HepG2 (cell line): ENCODE results near the gene JPH2. TPM values are rescaled to one million over a fixed set of nuclear protein-coding genes. Genes with fewer than 3 reads are reported as not detected.

Experiments
- ATAC-seq: fragments of 200-7000 bp; cut with Tn5 transposase; 3 replicates; pipeline ENCODE4 v1.9.1; 2020; ENCODE audit warnings: mild to moderate bottlenecking, moderate library complexity
- BruUV-seq: library from RNA; stranded (reverse); fragments of 400-500 nt; replicated peaks from 2 replicates; lab custom pipeline; 2021; lab: Mats Ljungman, UMichigan
- CTCF ChIA-PET: fragments of 300-600 bp; formaldehyde crosslinking; extraction: SDS; loops from one replicate; lab custom pipeline; 2021; ENCODE audit warnings: low total read pairs, inconsistent platforms, low intra/inter-chr PET ratio; lab: Yijun Ruan, JAX
- POLR2A ChIA-PET: fragments of 350-600 bp; sonication (Branson Sonifier 250); formaldehyde crosslinking; loops from one replicate; lab custom pipeline; 2020; ENCODE audit warnings: antibody characterized with exemption, inconsistent platforms; lab: Yijun Ruan, JAX
- DNase-seq: peaks from one replicate; pipeline ENCODE4 v3.0.0-alpha.2; 2015; ENCODE audit warnings: low spot score
- FAIRE-seq: peaks from 3 replicates; lab custom pipeline; 2011; peaks lifted over from hg19 to GRCh38; lab: Jason Lieb, UNC
- H2AFZ ChIP-seq: one replicate; pipeline ENCODE4 v1.6.1; 2011; ENCODE audit warnings: low read length, inconsistent platforms
- H3K27ac ChIP-seq: fragments of 300-600 bp; 3 replicates; pipeline ENCODE4 v1.8.0; 2011; ENCODE audit warnings: mixed run types, mild to moderate bottlenecking, mixed read lengths, low read length, inconsistent platforms; ENCODE audit not compliant: insufficient read depth; ENCODE audit errors: extremely low read length
- H3K27me3 ChIP-seq, 2 experiments: fragments of 200-600 bp in 1 of 2; 2 replicates in 1 of 2; 3 replicates in 1 of 2; pipeline versions ENCODE4 v1.6.0 to v1.8.0; 2011; ENCODE audit warnings: low read length in 2 of 2, mild to moderate bottlenecking in 2 of 2, moderate library complexity in 2 of 2, inconsistent platforms in 1 of 2; ENCODE audit not compliant: insufficient read depth in 2 of 2, control insufficient read depth in 1 of 2
- H3K36me3 ChIP-seq, 2 experiments: fragments of 200-600 bp in 1 of 2; replicated peaks in 1 of 2; 2 replicates in 1 of 2; 3 replicates in 1 of 2; pipeline versions ENCODE4 v1.5.1 to v1.8.0; 2011; ENCODE audit warnings: low read length in 2 of 2, inconsistent platforms in 1 of 2; ENCODE audit not compliant: insufficient read depth in 2 of 2, control insufficient read depth in 1 of 2
- H3K4me1 ChIP-seq: 2 replicates; pipeline ENCODE4 v1.5.1; 2012; ENCODE audit warnings: low read length, inconsistent platforms; ENCODE audit not compliant: insufficient read depth
- H3K4me2 ChIP-seq: 2 replicates; pipeline ENCODE4 v1.6.0; 2011; ENCODE audit warnings: low read depth, low read length, inconsistent platforms
- H3K4me3 ChIP-seq, 3 experiments: fragments of 200-600 bp in 1 of 3; sonication (generic), shearing (Covaris generic) in 1 of 3; replicated peaks in 1 of 3; 2 replicates each; pipeline ENCODE4 v1.5.1; 2011 to 2016; ENCODE audit warnings: low read length in 3 of 3, inconsistent platforms in 2 of 3, low read depth in 2 of 3, mild to moderate bottlenecking in 2 of 3, control low read depth in 1 of 3, mixed read lengths in 1 of 3; ENCODE audit not compliant: insufficient read depth in 1 of 3
- H3K79me2 ChIP-seq: one replicate; pipeline ENCODE4 v1.6.1; 2011; ENCODE audit warnings: low read length, inconsistent platforms; ENCODE audit not compliant: insufficient read depth
- H3K9ac ChIP-seq: 2 replicates; pipeline ENCODE4 v1.6.0; 2011; ENCODE audit warnings: mild to moderate bottlenecking, low read depth, low read length, inconsistent platforms; ENCODE audit not compliant: insufficient read depth
- H3K9me3 ChIP-seq: 2 replicates; pipeline ENCODE4 v1.5.1; 2012; ENCODE audit warnings: mild to moderate bottlenecking, low read length
- H4K20me1 ChIP-seq: 2 replicates; pipeline ENCODE4 v1.6.0; 2011; ENCODE audit warnings: inconsistent platforms, mild to moderate bottlenecking, low read length, moderate library complexity; ENCODE audit not compliant: insufficient read depth
- BCL3 ChIP-seq: sonication (generic); formaldehyde crosslinking; IDR thresholded peaks from 2 replicates; pipeline ENCODE4 v1.5.1; 2020; ENCODE audit warnings: mild to moderate bottlenecking, missing genetic modification reagents, moderate library complexity
- GABPA ChIP-seq, 2 experiments: IDR thresholded peaks; 2 replicates each; pipeline ENCODE4 v1.6.1; 2011 to 2016; ENCODE audit warnings: low read depth in 2 of 2, low read length in 1 of 2, missing biosample characterization in 1 of 2, missing genetic modification characterization in 1 of 2
- IRX3 ChIP-seq: sonication (generic); formaldehyde crosslinking; IDR thresholded peaks from 2 replicates; pipeline ENCODE4 v1.8.1; 2023; ENCODE audit warnings: mild to moderate bottlenecking, low read depth, missing genetic modification reagents, borderline replicate concordance
- KDM3A ChIP-seq: IDR thresholded peaks from 2 replicates; pipeline ENCODE4 v1.6.1; 2018; ENCODE audit warnings: low read depth, missing compliant biosample characterization
- KLF6 ChIP-seq: IDR thresholded peaks from 2 replicates; pipeline ENCODE4 v1.8.0; 2016; ENCODE audit warnings: missing biosample characterization, missing genetic modification reagents
- MAFF ChIP-seq: IDR thresholded peaks from 2 replicates; pipeline ENCODE4 v1.6.1; 2011; ENCODE audit warnings: low read depth, low read length, improper control_type of control experiment
- NFATC3 ChIP-seq: sonication (generic); formaldehyde crosslinking; IDR thresholded peaks from 2 replicates; pipeline ENCODE4 v1.5.1; 2020; ENCODE audit warnings: mild to moderate bottlenecking, missing genetic modification reagents
- SCMH1 ChIP-seq: sonication (generic); formaldehyde crosslinking; IDR thresholded peaks from 2 replicates; pipeline ENCODE4 v1.9.0; 2021; ENCODE audit warnings: missing genetic modification reagents, mild to moderate bottlenecking, borderline replicate concordance
- ZNF18 ChIP-seq: sonication (generic); formaldehyde crosslinking; IDR thresholded peaks from 2 replicates; pipeline ENCODE4 v1.8.0; 2022; ENCODE audit warnings: mild to moderate bottlenecking, missing genetic modification reagents; ENCODE audit not compliant: insufficient replicate concordance
- ZNF30 ChIP-seq: sonication (generic); formaldehyde crosslinking; IDR thresholded peaks from 2 replicates; pipeline ENCODE4 v1.5.0; 2020; ENCODE audit warnings: mild to moderate bottlenecking, missing genetic modification reagents
- ZNF552 ChIP-seq: sonication (generic); formaldehyde crosslinking; IDR thresholded peaks from 2 replicates; pipeline ENCODE4 v1.9.0; 2022; ENCODE audit warnings: missing genetic modification reagents, mild to moderate bottlenecking, borderline replicate concordance
- ZNF75D ChIP-seq: sonication (generic); formaldehyde crosslinking; IDR thresholded peaks from 2 replicates; pipeline ENCODE4 v1.8.1; 2023; ENCODE audit warnings: missing genetic modification reagents, mild to moderate bottlenecking, borderline replicate concordance
- ZNF792 ChIP-seq: IDR thresholded peaks from 2 replicates; pipeline ENCODE4 v1.6.1; 2016
- WGBS: methylation state at CpG from one replicate; pipeline ENCODE4 v1.1.6; 2017; ENCODE audit warnings: low lambda C conversion rate; 5-methylcytosine and 5-hydroxymethylcytosine counted together
- in situ Hi-C: cut with HindIII; loops from 2 replicates; pipeline ENCODE4 v1.10.0; 2017; ENCODE audit warnings: low pct_unique_long_range_greater_than_20kb; ENCODE audit not compliant: extremely low pct_ligation_motif_present
- intact Hi-C: fragments of 100-400 bp; cut with micrococcal nuclease; formaldehyde crosslinking; loops from one replicate; pipeline ENCODE4 v1.10.0; 2022; ENCODE audit not compliant: unreplicated experiment
- polyA plus RNA-seq, 8 experiments: library from polyadenylated mRNA; depleted of rRNA in 3 of 8; stranded (reverse) in 7 of 8; unstranded in 1 of 8; fragments of >200 nt; fragmentation: Illumina TruSeq in 4 of 8; extraction: Trizol in 4 of 8; gene quantifications; 2 replicates each; pipeline versions ENCODE4 v1.2.1 to v1.2.3, GENCODE V29; 2011 to 2016; ENCODE audit warnings: low read depth in 4 of 8, missing spikeins in 1 of 8, mixed read lengths in 1 of 8; ENCODE audit not compliant: insufficient read depth in 1 of 8
- total RNA-seq, 5 experiments: library from RNA; depleted of rRNA; stranded (reverse); fragments of >200 nt; fragmentation: Illumina TruSeq; extraction: Trizol; gene quantifications; 2 replicates each; pipeline ENCODE4 v1.2.3, GENCODE V29; 2016; ENCODE audit warnings: low read depth in 1 of 5
- TF ChIP-seq, protein P1 (sequence below): sonication (generic); formaldehyde crosslinking; IDR thresholded peaks from 2 replicates; pipeline ENCODE4 v1.5.1; 2020; ENCODE audit warnings: missing genetic modification reagents, mild to moderate bottlenecking, borderline replicate concordance
- TF ChIP-seq, protein P2 (sequence below): sonication (generic); formaldehyde crosslinking; IDR thresholded peaks from 2 replicates; pipeline ENCODE4 v1.4.0; 2020; ENCODE audit warnings: mild to moderate bottlenecking, missing genetic modification reagents
- TF ChIP-seq, protein P3 (sequence below): sonication (generic); formaldehyde crosslinking; IDR thresholded peaks from 2 replicates; pipeline ENCODE4 v1.5.0; 2020; ENCODE audit warnings: mild to moderate bottlenecking, low read depth, missing genetic modification reagents, borderline replicate concordance

The JPH2 gene
- total and polyA plus RNA-seq, 2 of the 13 experiments (the other 11 are each of a cell fraction or from before 2014, with no cell fraction given): 0.42 TPM; not detected in 1

DNA sequence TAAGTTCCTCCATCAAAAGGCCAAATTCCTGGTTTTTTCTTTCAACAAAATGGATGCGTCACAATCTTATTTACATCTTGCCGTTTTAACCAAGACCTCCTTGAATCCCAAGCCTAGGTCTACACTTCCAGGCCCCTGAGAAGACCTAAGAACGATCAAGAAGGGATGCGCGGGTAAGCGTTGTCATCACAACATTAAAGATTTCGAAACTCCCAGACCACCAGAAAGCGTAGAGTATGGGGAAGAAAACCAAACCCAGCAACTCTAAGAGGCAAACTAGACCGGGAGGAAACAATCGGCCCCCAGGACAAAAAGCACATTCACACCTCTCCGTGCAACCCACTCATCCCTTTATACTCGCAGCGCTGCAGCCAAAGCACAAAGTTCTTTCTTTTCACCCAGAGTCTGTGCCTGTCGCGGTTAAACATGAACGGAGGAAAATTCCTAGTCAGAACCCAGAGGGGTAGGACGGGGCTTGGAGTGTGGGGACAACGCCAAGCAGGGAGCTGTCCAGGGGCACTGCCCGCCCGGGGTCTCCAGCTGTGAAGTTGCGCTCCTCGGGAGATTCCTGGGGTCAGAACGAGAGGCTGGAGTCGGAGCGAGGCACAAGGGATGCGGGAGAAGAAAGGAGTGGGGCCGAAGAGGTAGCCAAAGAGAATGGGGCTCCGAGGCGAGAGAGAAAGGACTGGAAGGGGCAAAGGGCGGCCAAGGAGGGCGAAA, 22.9 kb upstream of the JPH2 start:
- ATAC-seq (peak; percentile 40), FAIRE-seq (peak; percentile 15), DNase-seq (no peak)
- H2AFZ ChIP-seq: no peak overlapping the region
- H3K9me3 ChIP-seq: no peaks in the 10 kb centered on the region
- in situ Hi-C loops: no loop called here
- H3K4me1 ChIP-seq: peaks cover 61% of the 10 kb centered on the region
- ChIA-PET CTCF (no interaction called here), POLR2A (interaction anchor here (0.9 to 1.4 kb wide), 8 partner anchors 100 to 311 kb away, joined by 3 to 5 read pairs (median 4); partner anchors contain the start of gene TTPAL)
- peak overlapping the region; percentile 96 for H3K9ac ChIP-seq
- H4K20me1 ChIP-seq: peaks cover 46% of the 10 kb centered on the region
- H3K27ac ChIP-seq: peak overlapping the region; percentile 87
- H3K36me3 ChIP-seq: peaks cover 6 to 7% of the 10 kb centered on the region in 2 experiments
- WGBS: under 1% methylated on average over 31 of the region's 31 CpGs
- H3K4me2 ChIP-seq: peak overlapping the region; percentile 94
- no peaks in the 10 kb centered on the region; a peak in 1 of 5 replicates for H3K27me3 ChIP-seq
- TSS peak; percentile 54 for BruUV-seq
- peak overlapping the region; percentile 91 to 96 (median 92) for H3K4me3 ChIP-seq
- H3K79me2 ChIP-seq: peaks cover 64% of the 10 kb centered on the region
- intact Hi-C loops: loop anchor here (10.0 kb wide), 4 partner anchors 475 to 675 kb away; partner anchors contain the start of genes GTSF1L, MYBL2 and YWHAB
- peak; percentile 48 for TF ChIP-seq IRX3 (CRISPR knock-in tag)
- TF ChIP-seq, protein P1, sequence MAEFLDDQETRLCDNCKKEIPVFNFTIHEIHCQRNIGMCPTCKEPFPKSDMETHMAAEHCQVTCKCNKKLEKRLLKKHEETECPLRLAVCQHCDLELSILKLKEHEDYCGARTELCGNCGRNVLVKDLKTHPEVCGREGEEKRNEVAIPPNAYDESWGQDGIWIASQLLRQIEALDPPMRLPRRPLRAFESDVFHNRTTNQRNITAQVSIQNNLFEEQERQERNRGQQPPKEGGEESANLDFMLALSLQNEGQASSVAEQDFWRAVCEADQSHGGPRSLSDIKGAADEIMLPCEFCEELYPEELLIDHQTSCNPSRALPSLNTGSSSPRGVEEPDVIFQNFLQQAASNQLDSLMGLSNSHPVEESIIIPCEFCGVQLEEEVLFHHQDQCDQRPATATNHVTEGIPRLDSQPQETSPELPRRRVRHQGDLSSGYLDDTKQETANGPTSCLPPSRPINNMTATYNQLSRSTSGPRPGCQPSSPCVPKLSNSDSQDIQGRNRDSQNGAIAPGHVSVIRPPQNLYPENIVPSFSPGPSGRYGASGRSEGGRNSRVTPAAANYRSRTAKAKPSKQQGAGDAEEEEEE (CRISPR knock-in tag): no peak
- peak; percentile 39 for TF ChIP-seq ZNF18 (CRISPR knock-in tag)
- no peak; the same call in 1 of the 2 replicates for TF ChIP-seq KDM3A (CRISPR knock-in tag)
- peak; percentile 28; the same call in 1 of the 2 replicates for TF ChIP-seq ZNF792 (CRISPR knock-in tag)
- TF ChIP-seq BCL3 (CRISPR knock-in tag): no peak
- TF ChIP-seq, protein P2, sequence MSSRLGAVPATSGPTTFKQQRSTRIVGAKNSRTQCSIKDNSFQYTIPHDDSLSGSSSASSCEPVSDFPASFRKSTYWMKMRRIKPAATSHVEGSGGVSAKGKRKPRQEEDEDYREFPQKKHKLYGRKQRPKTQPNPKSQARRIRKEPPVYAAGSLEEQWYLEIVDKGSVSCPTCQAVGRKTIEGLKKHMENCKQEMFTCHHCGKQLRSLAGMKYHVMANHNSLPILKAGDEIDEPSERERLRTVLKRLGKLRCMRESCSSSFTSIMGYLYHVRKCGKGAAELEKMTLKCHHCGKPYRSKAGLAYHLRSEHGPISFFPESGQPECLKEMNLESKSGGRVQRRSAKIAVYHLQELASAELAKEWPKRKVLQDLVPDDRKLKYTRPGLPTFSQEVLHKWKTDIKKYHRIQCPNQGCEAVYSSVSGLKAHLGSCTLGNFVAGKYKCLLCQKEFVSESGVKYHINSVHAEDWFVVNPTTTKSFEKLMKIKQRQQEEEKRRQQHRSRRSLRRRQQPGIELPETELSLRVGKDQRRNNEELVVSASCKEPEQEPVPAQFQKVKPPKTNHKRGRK (CRISPR knock-in tag): peak; percentile 71; the same call in 1 of the 2 replicates
- TF ChIP-seq, protein P3, sequence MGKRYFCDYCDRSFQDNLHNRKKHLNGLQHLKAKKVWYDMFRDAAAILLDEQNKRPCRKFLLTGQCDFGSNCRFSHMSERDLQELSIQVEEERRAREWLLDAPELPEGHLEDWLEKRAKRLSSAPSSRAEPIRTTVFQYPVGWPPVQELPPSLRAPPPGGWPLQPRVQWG (CRISPR knock-in tag): no peak
- peak; percentile 42; the same call in 1 of the 2 replicates for TF ChIP-seq NFATC3 (CRISPR knock-in tag)
- TF ChIP-seq KLF6 (CRISPR knock-in tag): no peak; the same call in 1 of the 2 replicates
- TF ChIP-seq SCMH1 (CRISPR knock-in tag): no peak
- no peak for TF ChIP-seq MAFF
- no peak for TF ChIP-seq ZNF552 (CRISPR knock-in tag)
- TF ChIP-seq ZNF75D: peak; percentile 93; the same call in 1 of the 2 replicates
- TF ChIP-seq ZNF30 (CRISPR knock-in tag): peak; percentile 86
- TF ChIP-seq GABPA (IDR thresholded peaks at IDR 0.05; ENCODE audit: low read depth, low read length): no peak
- no peak for TF ChIP-seq GABPA (CRISPR knock-in tag; IDR thresholded peaks at IDR 0.05; ENCODE audit: low read depth)
